Body of pancreas (tissue), 4 donors: ENCODE results near the gene STAT1. TPM values are rescaled to one million over a fixed set of nuclear protein-coding genes. Genes with fewer than 3 reads are reported as not detected.

Experiments
- ATAC-seq: fragments of 150-250 bp; one replicate; pipeline ENCODE4 v1.9.1; 2016
- DNase-seq, 4 donors: peaks; one replicate each; pipeline ENCODE4 v3.0.0-alpha.2; 2019
- H3K27ac ChIP-seq, 4 donors: fragments of 200-600 bp; sonication (generic); 1 replicate in 3 of 4; 2 replicates in 1 of 4; pipeline versions ENCODE4 v1.5.1 to v1.6.1; 2016 to 2019; ENCODE audit warnings: mild to moderate bottlenecking in 1 of 4, mixed read lengths in 1 of 4, moderate library complexity in 1 of 4
- H3K27me3 ChIP-seq, 2 donors: fragments of 200-600 bp; sonication (generic); one replicate each; pipeline ENCODE4 v1.6.0; 2016; ENCODE audit warnings: mild to moderate bottlenecking in 1 of 2
- H3K36me3 ChIP-seq, 2 donors: fragments of 200-600 bp; sonication (generic); replicated peaks in 1 of 2; 2 replicates each; pipeline ENCODE4 v1.5.1; 2016; ENCODE audit warnings: low read depth in 2 of 2; ENCODE audit not compliant: insufficient read depth in 1 of 2
- H3K4me1 ChIP-seq: fragments of 200-600 bp; sonication (generic); one replicate; pipeline ENCODE4 v1.6.0; 2016
- H3K4me3 ChIP-seq, 2 donors: fragments of 200-600 bp; sonication (generic); 1 replicate in 1 of 2; 2 replicates in 1 of 2; pipeline ENCODE4 v1.5.1; 2016 to 2019
- H3K9me3 ChIP-seq, 3 donors: fragments of 200-600 bp; sonication (generic); 1 replicate in 2 of 3; 2 replicates in 1 of 3; pipeline ENCODE4 v1.5.1; 2016
- POLR2A ChIP-seq, 3 donors: fragments of 450-650 bp; IDR thresholded peaks; one replicate each; pipeline ENCODE4 v1.6.1; 2016; ENCODE audit warnings: antibody characterized with exemption in 3 of 3, mild to moderate bottlenecking in 2 of 3
- WGBS, 2 donors: methylation state at CpG; one replicate each; pipeline ENCODE4 v1.1.5; 2017; 5-methylcytosine and 5-hydroxymethylcytosine counted together
- intact Hi-C: fragments of 100-400 bp; cut with DNase I; formaldehyde crosslinking; loops from one replicate; pipeline ENCODE4 v1.15.1; 2023
- total RNA-seq, 2 donors: library from RNA; depleted of rRNA; stranded (reverse); fragments of >200 nt; gene quantifications; one replicate each; pipeline ENCODE4 v1.1.0, GENCODE V29; 2016
- TF ChIP-seq, protein P1 (sequence below), 7 experiments: fragments of 450-650 bp in 4 of 7; fragments of 200-600 bp in 3 of 7; sonication (generic) in 3 of 7; IDR thresholded peaks; one replicate each; pipeline ENCODE4 v1.5.1; 2016 to 2019; ENCODE audit warnings: antibody characterized with exemption in 7 of 7

STAT1 gene
- total RNA-seq, 2 donors from 2014 or later = 30.1 to 56.4 TPM

GRCh38 chr2:190977505-190977904 lies 36.5 kb downstream of the STAT1 start:
- intact Hi-C loops = no loop called here
- peaks cover 0 to 46% of the 10 kb centered on the region in 2 donors for H3K36me3 ChIP-seq
- WGBS, 2 donors = 88 to 94% methylated on average over 5 of the region's 5 CpGs

DNA sequence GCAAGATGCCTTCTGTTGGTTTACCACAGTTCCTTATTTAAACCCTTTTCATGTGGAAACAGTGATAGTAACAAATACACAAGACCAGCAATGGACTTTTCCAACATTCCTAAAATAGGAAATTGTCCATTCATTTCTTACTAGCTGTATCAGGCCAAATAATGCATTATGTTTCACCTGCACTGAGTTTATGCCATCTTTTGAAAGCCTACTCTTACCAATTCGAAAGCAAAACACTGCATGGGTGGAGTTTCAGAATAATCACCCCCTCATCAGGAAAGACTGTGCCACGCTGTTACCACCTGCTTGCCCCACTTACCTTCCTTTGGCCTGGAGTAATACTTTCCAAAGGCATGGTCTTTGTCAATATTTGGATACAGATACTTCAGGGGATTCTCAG lies 37.5 kb downstream of the STAT1 start:
- TF ChIP-seq POLR2A (IDR thresholded peaks at IDR 0.05) = no peak
- TF ChIP-seq, protein P1, sequence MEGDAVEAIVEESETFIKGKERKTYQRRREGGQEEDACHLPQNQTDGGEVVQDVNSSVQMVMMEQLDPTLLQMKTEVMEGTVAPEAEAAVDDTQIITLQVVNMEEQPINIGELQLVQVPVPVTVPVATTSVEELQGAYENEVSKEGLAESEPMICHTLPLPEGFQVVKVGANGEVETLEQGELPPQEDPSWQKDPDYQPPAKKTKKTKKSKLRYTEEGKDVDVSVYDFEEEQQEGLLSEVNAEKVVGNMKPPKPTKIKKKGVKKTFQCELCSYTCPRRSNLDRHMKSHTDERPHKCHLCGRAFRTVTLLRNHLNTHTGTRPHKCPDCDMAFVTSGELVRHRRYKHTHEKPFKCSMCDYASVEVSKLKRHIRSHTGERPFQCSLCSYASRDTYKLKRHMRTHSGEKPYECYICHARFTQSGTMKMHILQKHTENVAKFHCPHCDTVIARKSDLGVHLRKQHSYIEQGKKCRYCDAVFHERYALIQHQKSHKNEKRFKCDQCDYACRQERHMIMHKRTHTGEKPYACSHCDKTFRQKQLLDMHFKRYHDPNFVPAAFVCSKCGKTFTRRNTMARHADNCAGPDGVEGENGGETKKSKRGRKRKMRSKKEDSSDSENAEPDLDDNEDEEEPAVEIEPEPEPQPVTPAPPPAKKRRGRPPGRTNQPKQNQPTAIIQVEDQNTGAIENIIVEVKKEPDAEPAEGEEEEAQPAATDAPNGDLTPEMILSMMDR (IDR thresholded peaks at IDR 0.05) = no peak
- peaks cover 0 to 50% of the 10 kb centered on the region in 2 donors for H3K36me3 ChIP-seq
- 87 to 94% methylated on average over 2 of the region's 2 CpGs for WGBS, 2 donors
- DNase-seq = no peak
- intact Hi-C loops = no loop called here
- no peak overlapping the region for H3K4me3 ChIP-seq
- H3K4me1 ChIP-seq = peaks cover 5% of the 10 kb centered on the region
- ATAC-seq = no peak
- H3K9me3 ChIP-seq = no peaks in the 10 kb centered on the region
- no peak overlapping the region for H3K27ac ChIP-seq
- H3K27me3 ChIP-seq = no peaks in the 10 kb centered on the region

More at GRCh38 chr2:190977505-190977904, 36.5 kb downstream of the STAT1 start:
- DNase-seq = no peak
- no peak for TF ChIP-seq POLR2A (IDR thresholded peaks at IDR 0.05)
- no peak overlapping the region for H3K27ac ChIP-seq
- H3K4me1 ChIP-seq = peaks cover 5% of the 10 kb centered on the region
- H3K9me3 ChIP-seq = no peaks in the 10 kb centered on the region
- no peak overlapping the region for H3K4me3 ChIP-seq
- no peak for ATAC-seq
- H3K27me3 ChIP-seq = no peaks in the 10 kb centered on the region

DNA sequence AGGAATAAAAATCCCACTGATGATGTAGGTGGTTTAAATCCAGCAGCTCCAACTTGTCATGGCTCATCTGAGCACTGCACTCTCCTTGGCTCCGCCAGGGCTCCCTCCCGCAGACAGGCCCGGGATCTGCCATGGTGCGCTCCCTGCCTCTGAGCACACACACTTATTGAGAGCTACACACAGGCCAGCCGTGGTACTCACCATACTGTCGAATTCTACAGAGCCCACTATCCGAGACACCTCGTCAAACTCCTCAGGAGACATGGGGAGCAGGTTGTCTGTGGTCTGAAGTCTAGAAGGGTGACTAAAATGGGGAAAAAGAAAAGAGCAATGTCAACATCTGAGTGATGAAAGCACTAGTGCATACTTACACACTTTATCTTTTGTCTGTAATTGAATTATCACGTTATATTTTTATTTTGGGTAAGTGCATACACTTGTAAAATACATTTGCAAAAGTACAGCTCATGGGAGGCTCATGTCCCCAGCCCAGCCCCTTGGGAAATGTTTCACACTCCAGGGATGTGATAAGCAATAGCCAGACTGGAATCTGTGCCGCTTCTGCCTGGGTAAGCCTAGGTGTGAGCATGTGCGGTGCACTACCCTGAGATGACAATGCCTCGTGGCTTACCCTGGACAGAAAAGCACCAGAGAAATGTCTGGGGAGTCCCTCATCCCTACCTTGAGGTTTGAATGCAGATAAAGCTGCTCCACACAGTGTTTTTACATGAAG lies 39.2 kb downstream of the STAT1 start:
- no peak for ATAC-seq
- intact Hi-C loops = no loop called here
- TF ChIP-seq, protein P1 (IDR thresholded peaks at IDR 0.05) = no peak
- no peak for TF ChIP-seq POLR2A (IDR thresholded peaks at IDR 0.05)
- Histone ChIP-seq H3K4me1 (no peaks in the 10 kb centered on the region), H3K36me3 (peaks cover 0 to 49% of the 10 kb centered on the region in 2 donors), H3K27ac (no peak overlapping the region), H3K4me3 (no peak overlapping the region), H3K27me3 (no peaks in the 10 kb centered on the region), H3K9me3 (no peaks in the 10 kb centered on the region)
- 82 to 89% methylated on average over 12 of the region's 12 CpGs for WGBS, 2 donors
- no peak for DNase-seq

- 83 to 87% methylated on average over 11 of the region's 11 CpGs for WGBS, 2 donors
- no peak for TF ChIP-seq POLR2A (IDR thresholded peaks at IDR 0.05)
- TF ChIP-seq, protein P1 (IDR thresholded peaks at IDR 0.05) = no peak
- DNase-seq (no peak), ATAC-seq (no peak)
- Histone ChIP-seq H3K27ac (no peak overlapping the region), H3K27me3 (no peaks in the 10 kb centered on the region), H3K9me3 (no peaks in the 10 kb centered on the region), H3K4me3 (no peak overlapping the region), H3K36me3 (peaks cover 0 to 52% of the 10 kb centered on the region in 2 donors), H3K4me1 (no peaks in the 10 kb centered on the region)
- intact Hi-C loops = no loop called here
Observed at GRCh38 chr2:190973726-190974628, 40.0 kb downstream of the STAT1 start.

GRCh38 chr2:190973262-190973661 lies 40.7 kb downstream of the STAT1 start:
- Histone ChIP-seq H3K27ac (no peak overlapping the region), H3K36me3 (peaks cover 0 to 50% of the 10 kb centered on the region in 2 donors), H3K4me3 (no peak overlapping the region), H3K27me3 (no peaks in the 10 kb centered on the region), H3K9me3 (no peaks in the 10 kb centered on the region), H3K4me1 (no peaks in the 10 kb centered on the region)
- 94 to 100% methylated on average over 1 of the region's 1 CpG for WGBS, 2 donors
- TF ChIP-seq, protein P1 (IDR thresholded peaks at IDR 0.05) = no peak
- no peak for TF ChIP-seq POLR2A (IDR thresholded peaks at IDR 0.05)
- ATAC-seq = no peak
- intact Hi-C loops = no loop called here
- no peak for DNase-seq
